Body of pancreas (tissue), 4 donors: Measurements from ENCODE around the gene MAP2K7.

Source experiments
- CTCF ChIP-seq, 7 experiments: fragments of 450-650 bp in 4 of 7; fragments of 200-600 bp in 3 of 7; sonication (generic) in 3 of 7; IDR thresholded peaks; one replicate each; pipeline ENCODE4 v1.5.1; 2016 to 2019; ENCODE audit warnings: antibody characterized with exemption in 7 of 7
- POLR2A ChIP-seq, 3 donors: fragments of 450-650 bp; IDR thresholded peaks; one replicate each; pipeline ENCODE4 v1.6.1; 2016; ENCODE audit warnings: antibody characterized with exemption in 3 of 3, mild to moderate bottlenecking in 2 of 3

GRCh38 chr19:7856679-7857663, 46.7 kb upstream of the MAP2K7 start:
- TF ChIP-seq POLR2A (IDR thresholded peaks at IDR 0.05) (no peak), CTCF (IDR thresholded peaks at IDR 0.05) (no peak)
